Neural progenitor cell (in vitro differentiated cells): Measurements from ENCODE around the gene DONSON. TPM values are rescaled to one million over a fixed set of nuclear protein-coding genes. Genes with fewer than 3 reads are reported as not detected.

Experiments
- DNase-seq: peaks from one replicate; pipeline ENCODE4 v3.0.0-alpha.2; 2016; ENCODE audit warnings: low spot score
- H2AFZ ChIP-seq: fragments of 200-600 bp; sonication (generic); replicated peaks from 2 replicates; pipeline ENCODE4 v1.6.1; 2016; ENCODE audit warnings: antibody characterized with exemption
- H3F3A ChIP-seq: fragments of 200-600 bp; sonication (generic); 2 replicates; pipeline ENCODE4 v1.6.1; 2016; ENCODE audit warnings: antibody characterized with exemption, low read depth
- H3K27ac ChIP-seq: fragments of 200-600 bp; sonication (generic); 2 replicates; pipeline ENCODE4 v1.5.1; 2016; ENCODE audit warnings: mild to moderate bottlenecking
- H3K27me3 ChIP-seq: fragments of 200-600 bp; sonication (generic); 2 replicates; pipeline ENCODE4 v1.6.1; 2016; ENCODE audit warnings: mild to moderate bottlenecking, moderate library complexity
- H3K36me3 ChIP-seq: fragments of 200-600 bp; sonication (generic); 2 replicates; pipeline ENCODE4 v1.5.1; 2016
- H3K4me1 ChIP-seq: fragments of 200-600 bp; sonication (generic); 2 replicates; pipeline ENCODE4 v1.6.1; 2016; ENCODE audit warnings: mixed run types
- H3K4me2 ChIP-seq: fragments of 200-600 bp; sonication (generic); 2 replicates; pipeline ENCODE4 v1.6.1; 2016
- H3K4me3 ChIP-seq: fragments of 200-600 bp; sonication (generic); 2 replicates; pipeline ENCODE4 v1.5.1; 2016
- H3K79me2 ChIP-seq: fragments of 200-600 bp; sonication (generic); 2 replicates; pipeline ENCODE4 v1.6.1; 2016; ENCODE audit warnings: low read depth
- H3K9ac ChIP-seq: fragments of 200-600 bp; sonication (generic); 2 replicates; pipeline ENCODE4 v1.6.1; 2016
- H3K9me3 ChIP-seq: fragments of 200-600 bp; sonication (generic); 2 replicates; pipeline ENCODE4 v1.5.1; 2016; ENCODE audit warnings: low read depth
- H4K20me1 ChIP-seq: fragments of 200-600 bp; sonication (generic); 2 replicates; pipeline ENCODE4 v1.6.1; 2016; ENCODE audit warnings: low read depth
- H3K27ac Mint-ChIP-seq: 3 replicates; pipeline ENCODE4 v1.8.0; 2021; ENCODE audit warnings: mixed read lengths
- H3K27me3 Mint-ChIP-seq: 2 replicates; pipeline ENCODE4 v1.8.0; 2022; ENCODE audit warnings: low read depth, mild to moderate bottlenecking, inconsistent platforms, moderate library complexity, mixed read lengths; ENCODE audit not compliant: insufficient read depth
- H3K36me3 Mint-ChIP-seq: 3 replicates; pipeline ENCODE4 v1.8.0; 2021; ENCODE audit warnings: mixed read lengths
- H3K4me1 Mint-ChIP-seq: 3 replicates; pipeline ENCODE4 v1.8.0; 2021; ENCODE audit warnings: mixed read lengths
- H3K4me3 Mint-ChIP-seq: 3 replicates; pipeline ENCODE4 v1.8.0; 2021; ENCODE audit warnings: mild to moderate bottlenecking, moderate library complexity, mixed read lengths
- H3K9me3 Mint-ChIP-seq: 3 replicates; pipeline ENCODE4 v1.8.0; 2020; ENCODE audit warnings: mixed read lengths
- CTCF ChIP-seq: fragments of 200-600 bp; sonication (generic); IDR thresholded peaks from 2 replicates; pipeline ENCODE4 v1.5.1; 2017; ENCODE audit warnings: antibody characterized with exemption, mild to moderate bottlenecking
- EZH2 ChIP-seq: fragments of 200-600 bp; sonication (generic); IDR thresholded peaks from 2 replicates; pipeline ENCODE4 v1.6.1; 2017; ENCODE audit warnings: antibody characterized with exemption, mild to moderate bottlenecking, moderate library complexity
- EZH2phosphoT487 ChIP-seq: fragments of 200-600 bp; sonication (generic); IDR thresholded peaks from 2 replicates; pipeline ENCODE4 v1.6.1; 2017; ENCODE audit warnings: antibody characterized with exemption
- total RNA-seq: library from RNA; depleted of rRNA; stranded (reverse); fragments of >200 nt; gene quantifications from 2 replicates; pipeline ENCODE4 v1.2.3, GENCODE V29; 2015; ENCODE audit warnings: low replicate concordance

The DONSON gene
- total RNA-seq, 1 donor from 2014 or later, result 67.8 TPM

GRCh38 chr21:33537212-33537611 is 51.3 kb downstream of the DONSON start:
- Histone ChIP-seq H3K4me1 (peaks cover 9% of the 10 kb centered on the region), H3K79me2 (peaks cover 62% of the 10 kb centered on the region), H3K9me3 (no peaks in the 10 kb centered on the region), H3K36me3 (peaks cover 12% of the 10 kb centered on the region), H2AFZ (no peak overlapping the region), H3K9ac (no peak overlapping the region), H3K4me2 (no peak overlapping the region), H4K20me1 (no peaks in the 10 kb centered on the region), H3K4me3 (no peak overlapping the region), H3K27ac (no peak overlapping the region), H3F3A (peaks cover 21% of the 10 kb centered on the region), H3K27me3 (no peaks in the 10 kb centered on the region)
- Mint-ChIP-seq H3K27me3 (peaks cover 2% of the 10 kb centered on the region), H3K36me3 (peaks cover 33% of the 10 kb centered on the region), H3K27ac (no peak overlapping the region), H3K9me3 (no peaks in the 10 kb centered on the region), H3K4me3 (no peak overlapping the region), H3K4me1 (peaks cover 14% of the 10 kb centered on the region)
- no peak for TF ChIP-seq EZH2phosphoT487
- TF ChIP-seq CTCF, result no peak
- no peak for TF ChIP-seq EZH2
- no peak for DNase-seq

- Histone ChIP-seq H3F3A (peaks cover 12% of the 10 kb centered on the region), H3K4me1 (no peaks in the 10 kb centered on the region), H2AFZ (no peak overlapping the region), H3K4me2 (no peak overlapping the region), H3K9me3 (no peaks in the 10 kb centered on the region), H3K27me3 (no peaks in the 10 kb centered on the region), H3K36me3 (peaks cover 38% of the 10 kb centered on the region), H3K79me2 (peaks cover 2% of the 10 kb centered on the region), H4K20me1 (no peaks in the 10 kb centered on the region), H3K9ac (no peak overlapping the region), H3K4me3 (no peak overlapping the region), H3K27ac (no peak overlapping the region)
- Mint-ChIP-seq H3K4me3 (no peak overlapping the region), H3K36me3 (peaks cover 31% of the 10 kb centered on the region), H3K27me3 (no peaks in the 10 kb centered on the region), H3K9me3 (no peaks in the 10 kb centered on the region), H3K27ac (no peak overlapping the region), H3K4me1 (no peaks in the 10 kb centered on the region)
- no peak for DNase-seq
- TF ChIP-seq EZH2phosphoT487 (no peak), CTCF (no peak), EZH2 (no peak)
Measured at GRCh38 chr21:33531007-33531406, 57.5 kb downstream of the DONSON start.

Other genes starting within 250 kb of the DONSON start
- gene IFNGR2, start 185.3 kb downstream of the DONSON start, total RNA-seq, result 50.6 and 61.0 TPM in 2 replicates
- gene TMEM50B, start 108.7 kb downstream of the DONSON start, total RNA-seq, result 21.5 and 31.5 TPM in 2 replicates
- gene DNAJC28, start 97.0 kb downstream of the DONSON start, total RNA-seq, result 3.8 and 4.7 TPM in 2 replicates
- 108 and 129 TPM in 2 replicates for gene GART, start 46.6 kb downstream of the DONSON start, total RNA-seq
- 200 and 227 TPM in 2 replicates for gene SON, start 45.6 kb downstream of the DONSON start, total RNA-seq
- gene CRYZL1, start 53.1 kb upstream of the DONSON start, total RNA-seq, result 38.2 and 80.0 TPM in 2 replicates
- gene ITSN1, start 53.8 kb upstream of the DONSON start, total RNA-seq, result 103 and 136 TPM in 2 replicates